PC-9 (cell line): ENCODE results near the gene CDNF.

Experiments
- CTCF ChIP-seq: fragments of 200-600 bp; sonication (generic); conservative IDR thresholded peaks from 2 replicates; pipeline ENCODE4 v1.6.1; 2017; ENCODE audit warnings: mixed run types, antibody characterized with exemption, mild to moderate bottlenecking, moderate library complexity
- EZH2 ChIP-seq: fragments of 200-600 bp; sonication (generic); IDR thresholded peaks from 2 replicates; pipeline ENCODE4 v1.8.0; 2017; ENCODE audit warnings: antibody characterized with exemption, low read depth

- no peak for TF ChIP-seq EZH2
- no peak for TF ChIP-seq CTCF
Measured at GRCh38 chr10:14876764-14877163, 38.9 kb upstream of the CDNF start.
